Left lobe of liver (tissue), 2 donors: Measurements from ENCODE around the gene NAXD. TPM values are rescaled to one million over a fixed set of nuclear protein-coding genes. Genes with fewer than 3 reads are reported as not detected.
"Not testable (repeated sequence)": the region's sequence is repeated elsewhere in the genome, so short reads cannot be mapped to it uniquely, and the experiment has no call there.

Source experiments
- ATAC-seq: fragments of 200-7000 bp; cut with Tn5 transposase; one replicate; pipeline ENCODE4 v1.9.1; 2020; ENCODE audit warnings: mild to moderate bottlenecking, moderate library complexity
- DNase-seq: peaks from one replicate; pipeline ENCODE4 v3.0.0-alpha.2; 2020; ENCODE audit warnings: low spot score
- total RNA-seq: library from RNA; stranded (reverse); gene quantifications from one replicate; pipeline ENCODE4 v1.2.1, GENCODE V29; 2021
- donor health status: DM: no; HTN: no; CAD: no; lungs with moderate emphysema.
- donor health status: DM: no; HTN: yes; CAD: no.

The NAXD gene
- total RNA-seq, 1 donor from 2014 or later, result 34.4 TPM

DNA sequence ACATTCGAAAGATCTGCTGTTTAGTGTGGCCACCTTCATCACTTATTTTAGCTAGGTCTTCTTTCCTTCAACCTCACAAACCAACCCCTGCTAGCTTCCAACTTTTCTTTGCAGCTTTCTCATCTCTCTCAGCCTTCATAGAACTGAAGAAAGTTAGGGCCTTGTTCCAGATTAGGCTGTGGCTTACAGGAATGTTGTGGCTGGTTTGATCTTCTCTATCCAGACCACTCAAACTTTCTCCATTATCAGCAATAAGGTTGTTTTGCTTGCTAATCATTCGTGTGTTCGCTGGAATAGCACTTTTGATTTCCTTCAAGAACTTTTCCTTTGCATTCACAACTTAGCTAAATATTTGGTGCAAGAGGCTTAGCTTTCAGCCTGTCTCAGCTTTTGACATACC lies 45.9 kb downstream of the NAXD start:
- ATAC-seq, result no peak

GRCh38 chr13:110662091-110662490 lies 46.7 kb downstream of the NAXD start:
- DNase-seq (no peak), ATAC-seq (no peak)

More for the DNA sequence above, 45.9 kb downstream of the NAXD start:
- no peak for DNase-seq

DNA sequence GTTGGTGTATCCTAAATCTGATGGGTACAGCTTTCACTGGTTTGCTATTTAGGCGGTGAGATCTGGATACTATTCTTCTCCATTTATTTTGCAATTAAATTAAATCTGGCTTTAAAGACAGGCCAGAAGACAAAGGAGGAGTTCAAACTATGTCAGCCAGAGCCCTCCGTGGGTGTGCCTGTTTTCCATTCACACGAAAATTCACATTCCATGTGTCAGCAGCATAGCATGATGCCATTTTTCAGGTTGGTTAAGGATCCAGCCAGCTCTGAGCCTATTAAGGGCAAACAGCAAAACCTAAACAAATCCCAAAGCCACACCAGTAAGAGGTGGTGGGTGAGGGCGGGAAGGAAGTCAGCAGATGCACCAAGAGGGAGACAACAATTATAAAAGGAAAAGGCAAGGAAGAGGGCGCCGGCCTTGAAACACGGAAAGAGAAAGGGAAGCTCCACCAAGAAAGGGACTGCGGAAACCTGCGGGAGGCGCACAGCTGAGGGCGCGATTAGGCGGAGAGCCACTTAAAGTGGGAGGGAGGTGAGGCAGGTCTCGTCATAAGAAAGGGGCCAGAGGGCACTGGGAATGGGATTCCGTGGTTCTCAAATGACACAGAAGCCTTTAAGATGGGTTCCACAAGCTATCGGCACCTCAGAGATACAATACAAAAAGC lies 47.6 kb downstream of the NAXD start:
- no peak for ATAC-seq
- DNase-seq, result no peak

DNA sequence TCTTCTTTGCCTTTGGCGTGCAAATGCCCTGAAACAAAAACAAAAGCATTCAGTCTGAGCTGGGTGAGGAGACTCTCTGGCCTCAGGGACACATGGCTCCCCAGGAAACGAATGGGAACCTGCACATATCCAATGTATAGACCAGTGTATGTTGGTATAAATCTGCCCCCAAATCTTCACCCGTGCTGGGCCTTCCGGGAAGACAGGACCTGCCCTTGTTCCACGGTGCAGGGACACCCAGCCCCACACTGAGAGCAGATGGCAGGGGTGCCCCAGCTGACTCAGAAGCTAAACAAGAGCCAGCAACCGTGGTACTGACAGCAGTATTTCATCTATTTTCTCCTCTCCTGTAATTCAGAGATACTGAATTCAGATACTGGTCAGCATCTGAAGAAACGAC lies 48.1 kb downstream of the NAXD start:
- DNase-seq (no peak), ATAC-seq (no peak)

- ATAC-seq (no peak), DNase-seq (no peak)
Measured at GRCh38 chr13:110664041-110664440, 48.7 kb downstream of the NAXD start.

DNA sequence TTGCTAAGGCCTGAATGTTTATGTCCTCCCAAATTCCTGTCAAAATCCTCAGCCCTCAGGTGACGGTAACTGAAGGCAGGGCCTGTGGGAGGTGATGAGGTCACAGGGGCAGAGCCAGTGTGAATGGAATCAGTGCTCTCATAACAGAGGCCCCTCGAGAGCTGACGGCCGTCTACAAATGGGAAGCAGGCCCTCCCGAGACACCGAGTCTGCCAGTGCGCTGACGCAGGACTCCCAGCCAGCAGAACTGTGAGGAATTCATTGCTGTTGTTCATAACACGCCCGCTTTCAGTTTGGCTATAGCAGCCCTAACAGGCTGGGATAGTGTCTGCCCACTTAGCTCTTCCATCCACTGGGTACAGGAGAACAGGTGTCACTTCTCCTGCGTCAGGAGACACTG lies 49.3 kb downstream of the NAXD start:
- no peak for DNase-seq
- ATAC-seq, result peak; percentile 45

DNA sequence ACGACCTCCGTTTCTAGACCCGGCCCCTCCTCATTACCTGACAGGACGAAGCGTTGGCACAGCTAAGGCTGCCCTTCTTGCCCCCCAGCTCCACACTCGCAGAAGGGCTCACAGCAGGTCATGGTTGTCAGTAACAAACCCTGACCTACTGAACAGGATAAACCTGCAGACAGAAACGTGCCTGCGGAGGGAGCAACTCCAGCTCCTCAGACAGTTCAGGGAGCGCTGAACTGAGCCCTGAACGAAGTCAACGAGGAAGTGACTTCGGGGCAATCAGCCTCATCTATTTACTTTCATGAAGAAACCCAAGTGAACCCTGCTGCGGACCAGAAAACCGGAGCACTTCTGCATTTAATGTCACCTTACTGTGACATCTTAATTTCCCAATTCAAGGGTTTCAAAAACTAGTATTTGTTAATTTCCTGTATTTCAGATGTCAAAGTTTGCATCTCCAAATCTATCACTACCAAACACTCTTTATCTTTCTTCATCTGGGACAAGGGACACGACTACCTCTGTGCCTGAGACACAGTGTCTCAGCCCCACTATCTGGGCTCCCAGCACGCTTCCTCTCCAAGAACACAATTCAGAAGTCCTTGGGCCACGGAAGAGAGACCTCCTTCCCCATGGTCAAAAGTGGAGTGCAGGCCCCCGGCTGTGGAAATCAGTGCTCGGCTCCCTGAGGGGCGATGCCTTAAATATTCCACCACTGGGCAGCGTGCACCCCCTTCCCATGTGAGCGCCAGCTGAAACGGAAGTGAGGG lies 50.3 kb downstream of the NAXD start:
- no peak for DNase-seq
- ATAC-seq, result peak; percentile 42

- no peak for DNase-seq
- peak; percentile 12 for ATAC-seq
Measured at GRCh38 chr13:110666255-110666533, 50.8 kb downstream of the NAXD start.

- ATAC-seq (no peak), DNase-seq (no peak)
Measured at GRCh38 chr13:110669036-110669435, 53.7 kb downstream of the NAXD start.

DNA sequence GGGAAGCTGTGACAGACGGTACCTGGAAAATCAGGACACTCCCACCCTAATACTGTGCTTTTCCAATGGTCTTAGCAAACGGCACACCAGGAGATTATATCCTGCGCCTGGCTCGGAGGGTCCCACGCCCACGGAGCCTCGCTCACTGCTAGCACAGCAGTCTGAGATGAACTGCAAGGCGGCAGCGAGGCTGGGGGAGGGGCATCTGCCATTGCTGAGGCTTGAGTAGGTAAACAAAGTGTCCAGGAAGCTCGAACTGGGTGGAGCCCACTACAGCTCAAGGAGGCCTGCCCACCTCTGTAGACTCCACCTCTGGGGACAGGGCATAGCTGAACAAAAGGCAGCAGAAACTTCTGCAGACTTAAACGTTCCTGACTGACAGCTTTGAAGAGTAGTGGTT lies 54.5 kb downstream of the NAXD start:
- not testable (repeated sequence) for ATAC-seq, DNase-seq

- peak; percentile 51 for ATAC-seq
- DNase-seq, result no peak
Measured at GRCh38 chr13:110676595-110677587, 61.5 kb downstream of the NAXD start.

DNA sequence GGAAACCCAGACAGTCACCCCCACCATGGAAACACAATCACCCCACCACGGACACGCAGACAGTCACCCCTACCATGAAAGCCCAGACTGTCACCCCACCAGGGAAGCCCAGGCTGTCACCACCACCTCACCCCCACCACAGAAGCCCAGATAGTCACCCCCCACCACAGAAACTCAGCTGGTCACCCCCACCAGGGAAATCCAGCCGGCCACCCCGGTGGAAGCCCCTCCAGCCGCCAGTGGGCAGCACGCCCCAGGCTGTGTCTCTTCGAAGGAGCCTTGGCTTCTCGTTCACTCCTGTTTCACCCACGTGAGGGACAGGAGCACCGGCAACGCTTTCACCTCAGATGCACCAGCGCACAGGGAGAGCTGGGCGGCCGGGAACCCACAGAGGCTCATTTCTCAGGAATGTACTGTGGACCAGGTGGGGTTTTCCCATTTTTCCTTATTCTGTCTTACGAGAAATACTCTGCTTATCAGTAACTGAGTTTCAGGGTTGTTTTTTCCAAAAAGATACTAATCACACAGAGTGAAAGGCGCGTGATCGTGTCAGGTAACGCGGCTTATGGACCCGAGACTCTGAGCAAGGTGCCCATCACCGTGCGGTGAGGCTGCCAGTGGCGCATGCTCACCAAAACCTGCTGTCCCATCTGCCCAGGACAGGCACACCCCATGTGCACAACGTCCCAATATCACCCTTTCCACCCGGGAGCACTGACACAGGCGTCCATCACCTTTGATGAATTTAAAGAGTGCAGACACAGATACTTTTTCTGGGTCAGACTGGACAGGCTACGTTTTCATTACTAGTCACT lies 62.6 kb downstream of the NAXD start:
- no peak for ATAC-seq
- DNase-seq, result no peak

DNA sequence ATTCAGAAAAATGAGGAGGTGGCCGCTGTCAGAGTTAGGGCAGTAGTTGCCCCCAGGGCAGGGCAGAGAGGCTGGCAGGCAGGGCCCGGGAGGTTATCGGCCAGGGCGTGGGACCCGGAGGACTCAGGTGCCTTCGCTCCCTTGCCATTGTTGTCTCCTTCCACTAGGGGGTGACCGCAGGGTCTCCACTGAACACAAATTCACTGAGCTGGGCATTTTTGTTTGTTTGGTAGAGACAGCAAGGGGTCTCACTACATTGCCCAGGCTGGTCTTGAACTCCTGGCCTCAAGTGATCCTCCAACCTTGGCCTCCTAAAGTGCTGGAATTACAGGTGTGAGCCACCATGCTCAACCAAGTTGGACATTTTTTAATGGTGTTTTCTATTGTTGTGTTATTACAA lies 65.5 kb downstream of the NAXD start:
- no peak for DNase-seq
- no peak for ATAC-seq

- ATAC-seq, result no peak
- no peak for DNase-seq
Measured at GRCh38 chr13:110681868-110682550, 66.7 kb downstream of the NAXD start.

GRCh38 chr13:110682746-110683145 lies 67.4 kb downstream of the NAXD start:
- no peak for ATAC-seq
- no peak for DNase-seq

DNA sequence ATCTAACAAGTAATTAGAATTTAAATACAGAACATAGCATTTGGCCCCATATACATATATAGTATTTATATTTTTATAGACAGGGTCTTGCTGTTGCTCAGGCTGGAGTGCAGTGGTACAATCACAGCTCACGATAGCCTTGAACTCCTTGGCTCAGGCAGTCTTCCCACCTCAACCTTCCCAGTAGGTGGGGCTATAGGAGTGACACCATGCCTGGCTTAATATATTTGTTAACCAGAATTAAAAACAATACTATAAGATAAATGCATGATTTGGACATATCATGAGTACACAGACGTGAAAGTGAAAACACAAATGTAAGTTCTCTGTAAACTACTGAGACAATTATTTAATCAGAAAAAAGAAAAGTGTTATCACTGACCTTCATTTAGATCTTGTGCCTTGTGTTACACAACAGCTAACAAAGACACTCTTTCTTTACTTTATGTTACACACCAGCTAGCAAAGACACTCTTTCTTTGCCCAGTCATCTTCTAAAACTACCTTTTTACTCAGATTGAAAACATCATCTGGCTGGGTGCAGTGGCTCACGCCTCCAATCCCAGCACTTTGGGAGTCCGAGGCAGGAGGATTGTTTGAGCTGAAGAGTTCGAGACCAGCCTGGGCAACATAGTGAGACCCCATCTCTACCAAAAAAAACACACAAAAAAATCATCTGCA lies 68.0 kb downstream of the NAXD start:
- DNase-seq, result no peak

DNA sequence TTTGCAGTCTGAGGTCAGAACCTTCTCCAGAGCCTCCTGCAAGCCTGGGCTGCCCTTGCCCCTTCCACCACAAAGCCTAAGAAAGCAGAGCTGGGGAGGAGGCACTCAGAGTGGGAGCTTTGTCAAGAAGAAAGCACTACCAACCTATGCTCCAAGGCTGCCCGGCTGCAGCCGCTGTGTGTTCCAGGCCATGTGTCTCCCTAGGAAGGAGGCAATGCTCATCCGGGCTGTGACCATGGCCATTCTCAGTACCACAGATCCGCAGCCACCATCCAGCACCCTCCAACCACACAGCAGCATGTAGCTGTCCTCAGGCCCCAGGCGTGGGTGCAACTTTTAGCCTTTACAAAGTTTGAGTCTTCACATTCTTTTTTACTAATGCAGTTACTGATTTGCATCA lies 68.6 kb downstream of the NAXD start:
- ATAC-seq (peak; percentile 30), DNase-seq (no peak)

More for the DNA sequence above, 68.0 kb downstream of the NAXD start:
- peak; percentile 41 for ATAC-seq

DNA sequence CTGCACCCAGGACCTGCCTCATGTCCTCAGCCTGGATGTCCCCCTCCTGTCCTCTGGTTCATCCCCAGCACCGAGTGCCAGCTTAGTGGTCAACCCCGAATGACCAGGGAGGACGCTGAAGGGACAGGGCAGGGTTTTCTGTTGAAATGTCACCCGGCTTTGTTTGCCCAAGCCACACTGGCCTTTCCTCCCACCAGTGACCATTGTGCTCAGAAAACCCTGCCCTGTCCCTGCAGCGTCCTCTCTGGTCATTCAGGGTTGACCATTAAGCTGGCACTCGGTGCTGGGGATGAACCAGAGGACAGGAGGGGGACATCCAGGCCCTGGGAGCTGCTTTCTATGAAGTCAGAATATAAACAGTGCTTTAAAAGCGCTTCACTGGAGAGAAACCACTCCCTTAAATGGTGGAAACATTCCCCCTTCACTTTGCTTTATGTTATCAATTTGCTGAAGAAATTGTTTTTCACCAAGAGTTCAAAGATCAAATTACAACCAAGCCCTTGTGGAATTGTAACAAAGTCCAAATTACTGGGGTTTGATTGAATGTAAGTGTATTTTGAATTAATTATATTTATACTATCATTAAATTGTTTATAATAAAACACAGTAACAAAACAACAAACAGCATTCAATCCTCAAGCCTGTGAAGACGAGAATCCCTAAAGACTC lies 69.2 kb downstream of the NAXD start:
- DNase-seq (peak; percentile 84), ATAC-seq (peak; percentile 88)
